ENCODE measurements around the gene GCN1. TPM values are rescaled to one million over a fixed set of nuclear protein-coding genes. Genes with fewer than 3 reads are reported as not detected.

Gene GCN1
- total and polyA plus RNA-seq, 12 donors = 9.7 to 41.3 (median 34.0) TPM

DNA sequence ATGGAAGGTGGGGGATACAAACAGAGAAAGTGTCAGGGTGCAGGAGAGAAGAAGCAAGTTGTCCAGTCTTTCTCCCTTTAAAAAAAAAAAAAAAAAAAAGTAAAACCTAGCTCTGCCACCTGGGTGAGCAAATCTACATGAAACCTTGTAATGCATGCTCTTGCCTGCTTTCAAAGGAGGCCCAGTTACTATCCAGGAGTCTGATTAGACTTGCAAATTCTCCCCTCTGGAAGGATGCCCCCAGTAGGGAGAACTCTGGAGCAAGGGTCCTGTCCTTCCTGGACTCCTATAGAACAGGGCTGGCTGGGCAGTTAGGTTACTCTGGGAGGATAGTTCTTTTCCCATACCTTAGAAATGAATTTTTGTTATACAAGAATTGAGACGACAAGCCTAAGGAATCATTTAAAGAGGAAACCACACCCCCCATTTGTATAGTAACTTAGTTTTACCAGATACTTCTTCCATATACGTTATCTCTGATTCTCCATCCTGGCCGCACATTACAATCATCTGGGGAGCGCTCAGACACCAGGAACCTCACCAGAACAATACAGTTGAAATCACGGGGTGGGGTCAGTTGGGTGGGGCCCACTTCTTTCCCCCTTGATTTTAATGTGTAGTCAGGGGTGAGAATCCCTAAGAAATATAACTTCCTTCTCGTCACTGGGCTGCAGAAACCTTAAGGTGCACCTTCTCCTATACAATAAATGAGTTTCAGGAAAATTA lies 108.4 kb downstream of the GCN1 start:
- peak overlapping the region in 5 of 10 donors; percentile 50 to 59 (median 53) for H3K4me3 ChIP-seq
- 58 to 62% methylated on average over 6 of the region's 6 CpGs for WGBS, 2 donors
- ATAC-seq (no peak), DNase-seq (no peak)
- TF ChIP-seq, protein P1, sequence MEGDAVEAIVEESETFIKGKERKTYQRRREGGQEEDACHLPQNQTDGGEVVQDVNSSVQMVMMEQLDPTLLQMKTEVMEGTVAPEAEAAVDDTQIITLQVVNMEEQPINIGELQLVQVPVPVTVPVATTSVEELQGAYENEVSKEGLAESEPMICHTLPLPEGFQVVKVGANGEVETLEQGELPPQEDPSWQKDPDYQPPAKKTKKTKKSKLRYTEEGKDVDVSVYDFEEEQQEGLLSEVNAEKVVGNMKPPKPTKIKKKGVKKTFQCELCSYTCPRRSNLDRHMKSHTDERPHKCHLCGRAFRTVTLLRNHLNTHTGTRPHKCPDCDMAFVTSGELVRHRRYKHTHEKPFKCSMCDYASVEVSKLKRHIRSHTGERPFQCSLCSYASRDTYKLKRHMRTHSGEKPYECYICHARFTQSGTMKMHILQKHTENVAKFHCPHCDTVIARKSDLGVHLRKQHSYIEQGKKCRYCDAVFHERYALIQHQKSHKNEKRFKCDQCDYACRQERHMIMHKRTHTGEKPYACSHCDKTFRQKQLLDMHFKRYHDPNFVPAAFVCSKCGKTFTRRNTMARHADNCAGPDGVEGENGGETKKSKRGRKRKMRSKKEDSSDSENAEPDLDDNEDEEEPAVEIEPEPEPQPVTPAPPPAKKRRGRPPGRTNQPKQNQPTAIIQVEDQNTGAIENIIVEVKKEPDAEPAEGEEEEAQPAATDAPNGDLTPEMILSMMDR (IDR thresholded peaks at IDR 0.05) = no peak
- no peaks in the 10 kb centered on the region for H3K9me3 ChIP-seq
- peaks cover 0 to 7% (median 0%) of the 10 kb centered on the region in 9 donors for H3K36me3 ChIP-seq
- no peaks in the 10 kb centered on the region for H3K27me3 ChIP-seq
- H3K27ac ChIP-seq = peak overlapping the region in 8 of 10 donors; percentile 6 to 78 (median 75)
- intact Hi-C loops (cut with DNase I) = loop anchor here in 1 of 10 donors (2.0 to 5.0 kb wide), 2 partner anchors 31 to 99 kb away; partner anchors contain the start of genes BICDL1 and RAB35
- H3K4me1 ChIP-seq = peaks cover 2 to 18% (median 13%) of the 10 kb centered on the region in 9 donors

GRCh38 chr12:120081641-120082040 lies 112.9 kb downstream of the GCN1 start:
- Histone ChIP-seq H3K27me3 (no peaks in the 10 kb centered on the region), H3K36me3 (no peaks in the 10 kb centered on the region), H3K9me3 (no peaks in the 10 kb centered on the region), H3K27ac (no peak overlapping the region), H3K4me3 (no peak overlapping the region), H3K4me1 (peaks cover under 1 to 16% (median 5%) of the 10 kb centered on the region in 9 donors)
- DNase-seq (no peak), ATAC-seq (no peak)
- intact Hi-C loops (cut with DNase I) = no loop called here
- TF ChIP-seq, protein P1 (IDR thresholded peaks at IDR 0.05) = no peak
- WGBS, 2 donors = 98 to 100% methylated on average over 2 of the region's 2 CpGs

GRCh38 chr12:120079411-120080400 lies 114.8 kb downstream of the GCN1 start:
- ATAC-seq (peak in 1 of 8 donors; percentile 49), DNase-seq (no peak)
- intact Hi-C loops (cut with DNase I) = no loop called here
- Histone ChIP-seq H3K36me3 (no peaks in the 10 kb centered on the region), H3K4me3 (no peak overlapping the region), H3K27me3 (peaks cover 0 to 10% (median 0%) of the 10 kb centered on the region in 7 donors), H3K9me3 (no peaks in the 10 kb centered on the region), H3K27ac (peak overlapping the region in 1 of 10 donors; percentile 5), H3K4me1 (peaks cover 0 to 9% (median 0%) of the 10 kb centered on the region in 9 donors)
- WGBS, 2 donors = 52 to 56% methylated on average over 9 of the region's 9 CpGs
- TF ChIP-seq, protein P1 (IDR thresholded peaks at IDR 0.05) = no peak

GRCh38 chr12:120078868-120079267 lies 115.6 kb downstream of the GCN1 start:
- ATAC-seq (peak in 2 of 8 donors; percentile 32 to 44), DNase-seq (no peak)
- Histone ChIP-seq H3K36me3 (no peaks in the 10 kb centered on the region), H3K4me1 (peaks cover 0 to 11% (median 0%) of the 10 kb centered on the region in 9 donors), H3K27me3 (peaks cover 0 to 10% (median 0%) of the 10 kb centered on the region in 7 donors), H3K27ac (no peak overlapping the region), H3K4me3 (no peak overlapping the region), H3K9me3 (no peaks in the 10 kb centered on the region)
- TF ChIP-seq, protein P1 (IDR thresholded peaks at IDR 0.05) = no peak
- intact Hi-C loops (cut with DNase I) = no loop called here
- 64 to 74% methylated on average over 5 of the region's 5 CpGs for WGBS, 2 donors

Measured in heart right ventricle (tissue), 16 donors.